HG03460 (cell line): ENCODE data around the gene HPS5.

Source experiments
- ATAC-seq: cut with Tn5 transposase; IDR thresholded peaks from one replicate; pipeline ENCODE4 v1.9.1; 2021; ENCODE audit not compliant: unreplicated experiment

HPS5 gene

GRCh38 chr11:18319914-18320313, 2.0 kb downstream of the HPS5 start:
- ATAC-seq, result no peak

GRCh38 chr11:18317551-18317950, 4.4 kb downstream of the HPS5 start:
- ATAC-seq, result no peak

DNA sequence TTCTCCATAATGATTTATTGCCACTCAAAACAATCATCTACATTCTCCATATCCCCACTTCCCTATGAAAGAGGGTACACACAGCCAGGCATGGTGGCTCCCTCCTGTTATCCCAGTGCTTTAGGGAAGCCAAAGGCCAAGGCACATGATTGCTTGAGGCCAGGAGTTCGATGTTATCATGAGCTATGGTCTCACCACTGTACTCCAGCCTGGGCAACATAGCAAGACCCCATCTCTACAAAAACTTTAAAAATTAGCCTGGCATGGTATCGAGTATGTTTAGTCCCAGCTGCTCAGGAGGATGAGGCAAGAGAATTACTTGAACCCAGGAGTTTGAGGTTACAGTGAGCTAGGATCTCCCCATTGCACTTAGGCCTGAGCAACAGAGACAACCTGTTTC, 6.0 kb downstream of the HPS5 start:
- no peak for ATAC-seq

DNA sequence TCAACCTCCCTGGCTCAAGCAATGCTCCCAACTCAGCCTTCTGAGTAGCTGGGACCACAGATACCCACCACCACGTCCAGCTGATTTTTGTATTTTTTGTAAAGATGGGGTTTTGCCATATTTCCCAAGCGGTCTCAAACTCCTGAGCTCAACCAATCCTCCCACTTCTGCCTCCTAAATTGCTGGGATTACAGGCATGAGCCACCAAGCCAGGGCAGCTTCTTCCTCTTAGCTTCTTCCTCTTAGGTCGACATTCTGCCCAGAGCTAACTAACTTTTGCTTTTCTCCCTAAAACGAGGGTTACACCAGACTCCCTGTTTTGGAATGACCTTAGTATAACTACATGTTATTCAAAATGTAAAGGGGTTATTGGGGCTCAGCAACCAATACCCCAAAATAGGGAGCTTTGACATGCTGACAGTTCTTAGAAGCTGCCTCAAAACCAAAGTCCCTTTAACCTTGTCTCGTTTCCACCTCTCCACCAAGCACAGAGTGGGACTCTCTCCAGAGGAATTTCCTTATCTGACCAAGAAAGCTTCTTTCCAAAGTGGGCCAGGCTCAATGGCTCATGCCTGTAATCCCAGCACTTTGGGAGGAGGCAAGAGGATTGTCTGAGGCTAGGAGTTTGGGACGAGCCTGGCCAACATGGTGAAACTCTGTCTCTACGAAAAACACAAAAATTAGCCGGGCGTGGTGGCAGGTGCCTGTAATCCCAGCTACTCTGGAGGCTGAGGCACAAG, 7.0 kb downstream of the HPS5 start:
- no peak for ATAC-seq

DNA sequence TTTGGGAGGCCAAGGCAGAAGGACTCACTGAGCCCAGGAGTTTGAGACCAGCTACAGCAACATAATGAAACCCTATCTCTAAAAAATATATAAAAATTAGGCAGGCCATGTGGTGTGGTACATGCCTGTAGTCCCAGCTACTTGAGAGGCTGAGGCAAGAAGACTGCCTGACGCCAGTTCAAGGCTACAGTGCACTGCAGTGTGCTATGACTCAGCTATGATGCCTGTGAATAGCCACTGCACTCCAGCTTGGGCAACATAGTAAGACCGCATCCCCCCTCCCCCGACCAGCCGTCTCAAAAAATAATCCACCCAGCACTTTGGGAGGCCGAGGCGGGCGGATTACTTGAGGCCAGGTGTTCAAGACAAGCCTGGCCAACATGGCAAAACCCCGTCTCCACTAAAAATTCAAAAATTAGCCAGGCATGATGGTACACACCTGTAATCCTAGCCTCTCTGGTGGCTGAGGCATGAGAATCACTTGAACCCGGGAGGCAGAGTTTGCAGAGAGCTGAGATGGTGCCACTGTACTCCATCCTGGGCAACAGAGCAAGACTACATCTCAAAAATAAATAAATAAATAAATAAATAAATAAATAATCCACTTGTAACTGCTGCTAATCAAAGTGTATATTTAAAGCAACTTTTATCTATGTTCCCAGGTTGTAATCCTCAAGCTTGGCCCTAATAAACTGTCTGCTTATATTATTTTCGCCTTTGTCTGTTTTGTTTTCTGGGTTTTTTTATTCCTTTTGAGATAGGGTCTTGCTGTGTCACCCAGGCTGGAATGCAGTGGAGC, 7.8 kb downstream of the HPS5 start:
- ATAC-seq, result no peak

DNA sequence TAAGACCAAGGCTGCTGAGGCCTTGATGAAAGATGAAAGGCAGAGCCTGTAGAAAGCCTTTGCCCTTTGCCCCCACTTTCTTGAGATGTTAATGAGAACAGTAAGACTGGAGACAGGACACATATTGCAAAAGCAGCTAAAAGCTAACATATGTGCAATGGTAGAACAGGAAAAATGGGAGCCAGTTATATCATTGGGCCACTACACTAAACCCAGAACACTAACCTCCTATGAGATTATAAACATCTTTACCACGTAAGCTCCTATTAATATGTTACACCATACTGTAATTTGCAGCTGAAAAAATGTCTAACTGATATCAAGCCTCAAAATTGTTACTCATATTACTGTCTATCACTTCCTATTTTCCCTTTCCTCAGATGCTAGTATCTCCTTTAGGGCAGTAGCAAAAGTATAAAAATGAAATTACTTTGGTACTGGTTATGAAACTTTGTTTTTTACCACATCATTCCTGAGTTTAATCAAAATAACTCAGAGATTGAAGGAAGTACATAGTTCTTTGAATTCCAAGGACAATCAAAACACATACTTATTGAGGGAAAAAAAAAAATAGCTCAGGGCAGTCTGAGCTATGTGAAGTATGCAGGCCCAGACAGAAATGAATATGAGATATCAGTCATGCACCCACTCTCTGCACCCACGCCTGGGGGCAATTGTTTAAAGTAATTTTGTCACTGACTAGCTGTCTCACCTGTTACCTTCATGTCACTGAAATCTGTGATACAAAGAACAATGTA, 9.1 kb downstream of the HPS5 start:
- no peak for ATAC-seq

DNA sequence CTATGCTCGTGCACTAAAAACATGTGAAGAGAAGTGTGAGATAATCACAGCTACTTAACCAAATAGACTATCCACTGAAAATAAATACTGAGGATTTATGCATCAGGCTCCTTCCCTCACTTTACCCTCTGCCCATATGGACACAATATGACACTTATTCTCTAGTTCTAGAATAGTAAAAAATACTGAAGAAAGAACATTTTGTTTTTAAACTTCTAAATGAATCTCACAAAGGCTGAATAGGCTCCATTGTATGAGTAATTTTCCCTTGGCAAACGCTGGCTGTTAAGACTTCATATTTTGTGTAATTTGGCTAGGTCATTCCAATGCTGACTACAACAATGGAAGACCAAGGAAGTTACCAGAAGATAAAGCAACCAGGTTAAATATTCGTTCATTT, 9.9 kb downstream of the HPS5 start:
- ATAC-seq, result no peak

GRCh38 chr11:18310800-18311340, 11.1 kb downstream of the HPS5 start:
- no peak for ATAC-seq

DNA sequence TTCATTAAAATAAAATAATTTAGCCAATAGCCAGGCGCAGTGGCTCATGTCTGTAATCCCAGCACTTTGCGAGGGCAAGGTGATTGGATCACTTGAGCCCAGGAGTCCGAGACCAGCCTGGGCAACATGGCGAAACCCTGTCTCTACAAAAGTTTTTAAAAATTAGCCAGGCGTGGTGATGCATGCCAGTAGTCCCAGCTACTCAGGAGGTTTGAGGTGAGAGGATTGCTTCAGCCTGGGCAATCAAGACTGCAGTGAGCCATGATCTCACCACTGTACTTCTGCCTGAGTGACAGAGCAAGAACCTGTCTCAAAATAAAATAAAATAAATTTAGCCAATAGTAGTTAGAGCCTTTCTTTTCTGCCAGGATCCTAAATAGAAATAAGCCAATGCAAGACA, 12.2 kb downstream of the HPS5 start:
- ATAC-seq, result no peak

- no peak for ATAC-seq
Observed at GRCh38 chr11:18308242-18308641, 13.7 kb downstream of the HPS5 start.

DNA sequence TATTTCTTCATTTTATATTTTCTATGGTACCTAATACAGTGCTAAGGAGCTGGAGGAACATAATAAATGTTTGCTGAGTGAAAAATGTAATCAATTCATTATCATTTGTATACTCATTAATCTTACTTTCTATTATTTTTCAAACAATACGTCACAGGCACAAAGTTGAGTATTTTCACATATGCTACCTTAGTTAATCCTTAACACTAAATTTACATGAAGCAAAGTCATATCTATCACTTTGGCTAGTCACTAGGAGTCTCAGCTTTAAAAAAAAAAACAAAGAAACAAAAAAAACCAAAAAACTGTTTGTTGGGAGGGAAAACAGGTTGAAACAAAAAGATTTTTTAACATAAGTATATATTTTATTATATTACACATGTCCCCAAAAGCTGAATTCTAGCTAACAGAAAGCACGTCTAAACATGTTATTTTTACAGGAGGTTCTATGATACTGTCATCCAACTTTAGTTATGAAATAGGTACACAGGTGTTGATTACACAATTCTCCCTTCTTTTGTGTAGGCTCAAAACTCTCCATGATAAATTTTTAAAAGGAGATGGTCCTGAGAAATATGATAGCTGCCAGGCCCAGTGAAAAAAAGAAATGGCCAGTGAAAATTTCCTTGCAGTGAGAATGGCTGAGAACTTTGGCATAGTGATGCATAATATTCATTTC, 14.3 kb downstream of the HPS5 start:
- no peak for ATAC-seq

DNA sequence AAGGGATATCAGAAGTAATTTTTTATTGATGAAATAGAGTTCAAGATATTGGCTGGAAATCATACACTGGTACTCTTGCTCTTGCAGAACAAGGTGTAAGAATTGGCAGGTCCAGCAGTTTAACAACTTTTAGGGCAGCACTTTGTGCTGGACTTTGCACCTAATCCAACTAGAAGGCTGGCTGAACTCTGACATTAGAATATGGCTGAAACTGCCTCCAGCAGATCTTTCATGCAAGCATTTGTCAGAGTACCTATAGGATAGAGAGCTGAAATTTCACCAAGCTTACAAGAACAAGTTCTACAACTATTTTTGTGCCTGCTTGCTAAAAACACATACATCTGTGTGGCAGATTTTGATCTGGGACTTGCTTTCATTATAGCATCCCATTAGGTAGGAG, 17.2 kb downstream of the HPS5 start:
- ATAC-seq, result no peak

- ATAC-seq, result no peak
Observed at GRCh38 chr11:18299721-18300120, 22.2 kb downstream of the HPS5 start.

GRCh38 chr11:18295316-18295715, 26.6 kb downstream of the HPS5 start:
- no peak for ATAC-seq

DNA sequence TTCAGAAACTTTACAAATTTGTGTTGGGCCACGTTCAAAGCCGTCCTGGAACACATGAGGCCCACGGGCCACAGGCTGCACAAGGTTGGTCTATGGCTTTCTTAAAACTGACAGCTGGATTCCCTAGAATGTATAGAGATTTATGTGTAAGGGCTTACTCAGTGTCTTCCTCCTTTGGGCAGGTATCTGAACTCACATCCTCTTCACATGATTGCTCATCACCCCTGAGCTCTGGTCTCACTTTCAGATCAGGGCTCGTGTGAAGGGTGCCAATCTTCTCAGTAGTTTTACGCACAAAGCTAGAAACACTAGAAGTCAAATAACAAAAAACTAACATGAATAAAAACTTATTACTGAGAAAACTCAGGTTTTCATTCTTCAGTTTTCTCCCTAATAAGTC, 27.1 kb downstream of the HPS5 start:
- peak; percentile 84 for ATAC-seq

DNA sequence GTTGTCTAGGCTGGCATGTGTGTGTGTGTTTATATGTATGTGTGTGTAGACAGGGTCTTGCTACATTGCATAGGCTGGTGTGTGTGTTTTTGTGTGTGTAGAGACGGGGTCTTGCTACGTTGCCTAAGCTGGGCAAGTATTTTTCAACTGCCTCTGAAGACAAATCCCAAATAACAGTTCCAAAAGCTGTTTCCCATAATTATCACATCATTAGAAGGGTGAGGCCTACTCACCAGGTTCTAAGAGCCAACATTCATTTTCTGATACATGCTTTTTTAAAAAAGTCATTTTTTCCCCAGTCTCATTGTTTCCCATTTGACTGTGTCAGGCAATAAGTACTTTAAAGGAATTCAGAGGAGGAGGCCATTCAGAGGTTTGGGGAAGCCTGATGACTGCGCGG, 33.0 kb downstream of the HPS5 start:
- ATAC-seq, result no peak

GRCh38 chr11:18285841-18286240, 36.1 kb downstream of the HPS5 start:
- no peak for ATAC-seq

- no peak for ATAC-seq
Observed at GRCh38 chr11:18282626-18283025, 39.3 kb downstream of the HPS5 start.

DNA sequence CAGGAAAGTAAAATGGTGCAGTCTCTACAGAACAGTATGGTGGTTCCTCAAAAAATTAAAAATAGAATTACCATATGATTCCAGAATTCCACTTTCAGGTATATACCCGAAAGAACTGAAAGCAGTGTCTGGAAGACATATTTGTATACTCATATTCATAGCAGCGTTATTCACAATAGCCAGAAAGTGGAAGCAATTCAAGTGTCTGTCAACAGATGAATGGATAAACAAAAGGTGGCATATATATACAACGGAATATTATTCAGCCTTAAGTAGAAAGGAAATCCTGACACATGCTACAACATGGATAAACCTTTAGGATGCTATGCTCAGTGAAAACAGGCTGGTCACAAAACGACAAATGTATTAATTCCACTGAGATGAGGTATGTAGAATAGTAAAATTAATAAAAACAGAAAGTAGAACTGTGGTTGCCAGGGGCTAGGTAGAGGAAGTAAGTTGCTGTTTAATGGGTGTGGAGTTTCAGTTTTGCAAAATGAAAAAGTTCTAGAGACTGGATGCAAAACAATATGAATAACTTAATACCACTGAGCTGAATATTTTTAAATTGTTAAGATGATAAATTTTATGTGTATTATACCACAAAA, 41.4 kb downstream of the HPS5 start:
- ATAC-seq, result peak; percentile 89

DNA sequence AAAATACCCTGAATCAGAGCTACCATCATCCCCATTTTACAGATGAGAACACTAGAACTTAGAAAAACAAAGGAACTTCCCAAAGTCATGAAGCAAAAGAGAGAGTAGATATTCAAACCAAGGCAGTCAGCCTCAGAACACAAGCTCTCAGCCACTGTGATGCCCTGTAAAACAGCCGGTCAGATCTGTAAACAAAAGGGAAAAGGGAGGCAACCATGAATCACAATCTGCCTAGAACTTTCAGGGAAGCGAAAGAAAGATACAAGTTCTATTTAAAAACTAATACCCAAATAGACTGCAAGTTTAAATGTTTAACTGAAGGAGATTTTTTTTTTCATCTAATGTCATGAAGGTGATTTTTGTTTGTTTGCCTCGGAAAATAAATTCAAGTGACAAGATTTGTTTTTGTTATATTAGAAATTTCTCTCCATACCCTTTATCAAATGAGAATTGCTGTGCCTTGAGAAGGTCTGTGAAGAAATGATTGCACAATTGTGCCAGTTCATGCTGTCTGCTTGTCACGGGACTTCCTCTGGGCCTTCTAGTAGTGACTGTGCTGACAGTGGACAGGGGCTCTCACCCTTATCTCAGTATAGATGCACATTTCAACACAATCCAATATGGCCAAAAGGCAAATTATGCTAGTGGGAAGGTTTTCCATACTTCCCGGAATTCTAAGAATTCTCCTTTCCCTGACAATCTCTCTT, 44.2 kb downstream of the HPS5 start:
- ATAC-seq, result no peak
